KG1 (cell line): ENCODE measurements around the gene GPC4.
"Not testable (repeated sequence)": the region's sequence is repeated elsewhere in the genome, so short reads cannot be mapped to it uniquely, and the experiment has no call there.

Source experiments
- DNase-seq: peaks from one replicate; lab custom pipeline; 2025; lab: John Stamatoyannopoulos, UW

GPC4 gene

DNA sequence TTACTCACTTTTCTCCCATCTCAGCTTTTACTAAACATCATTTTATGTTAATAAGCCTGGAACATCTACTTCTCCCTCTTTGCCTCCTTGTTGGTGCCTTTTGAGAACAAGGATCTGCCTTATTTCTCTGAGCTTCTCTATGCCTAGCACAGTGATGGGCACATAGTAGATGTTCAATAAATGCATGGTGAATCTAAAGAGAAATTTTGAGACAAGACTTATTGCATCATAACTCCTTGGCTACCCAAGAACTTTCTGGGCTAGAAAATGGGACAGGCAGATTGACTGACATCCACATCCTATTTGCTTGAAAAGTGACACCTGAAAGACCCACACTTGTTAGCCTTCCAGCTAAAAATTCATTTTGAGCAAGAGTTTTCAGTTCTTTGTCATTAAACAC lies 109.9 kb downstream of the GPC4 start:
- DNase-seq = no peak

DNA sequence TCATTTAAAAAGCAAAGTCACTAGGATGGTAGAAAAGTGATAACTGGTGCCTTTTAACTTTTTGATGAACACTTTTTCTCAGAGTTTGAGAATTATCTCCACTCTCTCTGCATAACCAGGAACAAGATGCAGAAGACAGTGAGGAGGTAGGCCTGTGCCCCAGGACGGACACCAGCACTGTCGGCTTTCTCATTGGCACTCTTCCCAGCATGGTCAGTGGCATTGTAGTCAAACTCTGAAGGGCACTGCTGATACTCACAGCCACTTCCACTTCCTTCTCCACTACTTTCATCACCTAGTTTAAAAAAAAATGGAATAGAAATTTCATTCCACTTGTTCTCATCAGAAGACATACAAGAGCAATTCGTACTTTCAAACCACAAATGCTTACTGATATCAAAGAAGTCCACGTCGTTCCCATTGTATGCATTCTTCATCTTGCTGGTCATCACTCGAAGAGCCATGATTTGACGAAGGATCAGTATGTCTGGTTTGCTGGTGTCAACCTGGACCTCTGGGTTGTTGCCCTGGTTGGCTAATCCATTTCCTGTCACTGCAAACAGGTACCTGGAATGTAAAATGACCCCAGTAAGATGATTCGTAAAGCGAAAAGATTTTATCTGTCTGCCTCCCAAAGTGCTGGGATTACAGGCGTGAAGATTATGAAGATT lies 112.4 kb downstream of the GPC4 start:
- DNase-seq = no peak

GRCh38 chrX:133300591-133300990 lies 114.7 kb downstream of the GPC4 start:
- no peak for DNase-seq

GRCh38 chrX:133297284-133297683 lies 118.0 kb downstream of the GPC4 start:
- no peak for DNase-seq

DNA sequence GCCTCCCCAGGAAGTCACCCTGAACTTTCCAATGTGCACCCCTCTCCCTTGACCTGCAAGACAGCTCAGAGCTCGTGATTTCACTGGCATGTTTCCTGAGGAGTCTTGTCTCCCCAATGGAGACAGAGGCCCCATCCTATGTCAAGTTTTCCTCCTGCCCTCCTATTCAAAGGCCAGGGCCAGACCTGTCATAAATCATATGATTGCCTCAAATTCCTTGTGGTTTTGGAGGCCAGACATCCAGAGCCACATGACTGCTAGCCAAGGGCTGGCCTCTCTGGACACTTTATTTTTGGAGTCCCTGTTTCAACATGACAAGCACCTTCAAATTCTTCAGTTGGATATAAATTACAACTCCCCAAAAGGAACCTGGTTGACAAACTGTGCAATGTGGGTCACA lies 121.2 kb downstream of the GPC4 start:
- DNase-seq = no peak

DNA sequence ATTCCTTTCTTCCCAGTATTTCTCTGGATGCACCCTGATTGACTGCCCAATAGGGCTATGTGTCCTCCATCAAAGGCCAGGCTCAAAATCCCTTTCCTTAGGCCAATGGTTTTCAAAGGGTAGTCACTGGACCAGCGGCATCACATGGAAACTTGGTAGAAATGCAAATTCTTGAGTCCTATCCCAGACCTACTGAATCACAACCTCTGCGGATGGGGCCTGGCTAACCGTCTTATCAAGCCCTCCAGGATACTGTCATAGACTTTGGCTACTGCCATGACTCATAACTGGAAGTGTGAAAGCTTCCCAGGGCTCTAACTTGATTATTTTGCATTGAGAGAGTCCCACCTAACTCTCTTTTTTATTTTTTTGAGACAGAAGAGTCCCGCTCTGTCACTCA lies 125.2 kb downstream of the GPC4 start:
- no peak for DNase-seq

GRCh38 chrX:133287860-133288259 lies 127.4 kb downstream of the GPC4 start:
- no peak for DNase-seq

DNA sequence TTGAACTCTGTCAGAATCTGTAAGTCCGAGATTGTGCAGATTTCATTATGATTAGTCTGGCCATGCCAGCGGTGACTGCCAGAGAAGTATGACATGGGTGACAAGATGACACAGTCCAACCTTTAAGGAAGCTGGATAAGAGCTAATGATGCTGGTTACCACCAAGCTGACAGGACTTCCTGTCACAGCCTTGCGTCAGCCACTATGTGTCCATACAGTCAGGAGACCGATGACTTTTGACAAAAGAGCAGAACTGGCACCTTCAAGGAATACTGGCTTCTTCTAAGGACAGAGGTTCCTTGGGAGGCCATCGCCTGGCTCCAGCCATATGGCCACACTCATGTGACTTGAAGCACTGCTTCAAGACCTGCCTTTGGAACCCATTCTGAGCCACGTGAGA lies 129.9 kb downstream of the GPC4 start:
- DNase-seq = no peak

GRCh38 chrX:133279112-133279730 lies 136.1 kb downstream of the GPC4 start:
- DNase-seq = not testable (repeated sequence)

GRCh38 chrX:133273180-133273579 lies 142.1 kb downstream of the GPC4 start:
- DNase-seq = no peak

- no peak for DNase-seq
Measured at GRCh38 chrX:133269168-133269567, 146.1 kb downstream of the GPC4 start.

GRCh38 chrX:133267621-133268020 lies 147.7 kb downstream of the GPC4 start:
- no peak for DNase-seq

- DNase-seq = no peak
Measured at GRCh38 chrX:133265331-133265730, 150.0 kb downstream of the GPC4 start.

DNA sequence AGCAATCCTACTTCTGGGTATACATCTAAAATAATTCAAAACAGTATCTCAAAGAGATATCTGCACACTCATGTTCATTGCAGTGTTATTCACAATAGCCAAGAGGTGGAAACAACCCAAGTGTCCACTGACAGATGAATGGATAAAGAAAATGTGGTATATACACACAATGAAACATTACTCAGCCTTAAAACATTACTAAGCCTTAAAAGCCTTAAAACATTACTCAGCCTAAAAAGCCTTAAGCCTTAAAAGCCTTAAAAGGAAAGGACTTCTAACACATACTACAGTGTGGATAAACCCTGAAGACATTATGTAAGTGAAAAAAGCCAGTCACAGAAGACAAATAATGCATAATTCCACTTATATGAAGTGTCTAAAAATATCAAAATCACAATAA lies 156.8 kb downstream of the GPC4 start:
- DNase-seq = no peak

GRCh38 chrX:133254666-133255065 lies 160.6 kb downstream of the GPC4 start:
- DNase-seq = no peak

DNA sequence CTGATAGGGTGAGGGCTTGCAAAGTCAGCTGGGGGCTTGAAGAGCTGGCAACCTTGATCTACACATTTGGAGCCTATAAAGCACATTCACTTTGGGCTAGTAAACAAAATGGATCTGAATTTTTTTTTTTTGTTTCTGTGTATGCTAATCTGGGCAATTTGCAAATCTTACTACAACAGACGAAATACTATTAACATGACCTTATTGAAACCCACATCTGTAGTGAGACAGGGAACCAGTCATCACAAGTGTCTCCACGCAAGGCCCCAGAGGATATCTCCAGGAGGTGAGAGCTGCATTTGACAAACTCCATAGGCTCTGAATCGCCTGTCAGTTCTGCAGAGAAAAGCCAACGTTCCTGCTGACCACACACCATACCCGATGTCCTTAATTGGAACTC lies 164.1 kb downstream of the GPC4 start:
- DNase-seq = no peak

DNA sequence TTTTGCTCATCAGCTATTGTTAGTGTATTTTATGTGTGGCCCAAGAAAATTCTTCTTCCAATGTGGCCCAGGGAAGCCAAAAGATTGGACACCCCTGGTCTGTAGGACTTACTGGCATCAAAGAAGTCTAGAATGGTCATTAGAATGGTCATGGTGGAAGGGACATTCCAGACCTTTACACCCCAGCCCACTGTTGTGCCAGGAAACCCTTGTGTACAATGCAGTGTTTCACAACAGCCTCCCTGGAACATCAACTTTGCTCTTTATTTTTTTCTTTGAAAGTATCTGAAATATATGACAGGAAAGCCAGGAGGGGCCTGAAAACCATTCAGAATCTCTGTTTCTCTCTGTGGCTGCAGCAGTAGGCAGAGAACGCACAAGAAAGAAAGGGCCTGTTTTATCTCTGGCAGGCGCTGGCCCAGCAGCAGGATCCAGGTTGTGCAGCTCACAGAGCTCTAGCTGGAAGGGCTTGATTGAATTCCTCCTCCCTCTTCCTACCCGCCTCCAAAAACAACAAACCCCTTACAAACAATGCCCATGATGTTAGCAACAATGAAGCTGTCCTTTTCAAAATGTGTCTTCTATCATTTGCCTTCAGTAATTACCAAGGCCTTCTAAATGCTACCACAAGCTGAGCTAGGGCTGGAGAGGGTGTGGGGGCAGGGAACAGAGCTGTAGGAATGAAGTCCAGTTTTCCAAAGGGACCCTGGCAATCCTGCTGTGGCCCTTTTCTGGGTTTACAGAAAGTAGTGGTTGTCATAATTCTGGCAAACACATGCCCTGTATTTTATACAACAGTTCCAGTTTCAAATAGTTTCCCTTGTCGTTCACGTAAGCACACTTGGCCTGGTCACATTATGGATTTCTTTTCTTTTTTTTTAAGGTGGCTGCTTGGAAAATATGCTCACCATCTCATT lies 164.8 kb downstream of the GPC4 start:
- no peak for DNase-seq
